GM21447 (cell line): ENCODE data around the gene HDDC2.
"Not testable (repeated sequence)": the region's sequence is repeated elsewhere in the genome, so short reads cannot be mapped to it uniquely, and the experiment has no call there.

Experiments used
- ATAC-seq: cut with Tn5 transposase; IDR thresholded peaks from one replicate; pipeline ENCODE4 v1.9.1; 2021; ENCODE audit not compliant: unreplicated experiment

HDDC2 gene

DNA sequence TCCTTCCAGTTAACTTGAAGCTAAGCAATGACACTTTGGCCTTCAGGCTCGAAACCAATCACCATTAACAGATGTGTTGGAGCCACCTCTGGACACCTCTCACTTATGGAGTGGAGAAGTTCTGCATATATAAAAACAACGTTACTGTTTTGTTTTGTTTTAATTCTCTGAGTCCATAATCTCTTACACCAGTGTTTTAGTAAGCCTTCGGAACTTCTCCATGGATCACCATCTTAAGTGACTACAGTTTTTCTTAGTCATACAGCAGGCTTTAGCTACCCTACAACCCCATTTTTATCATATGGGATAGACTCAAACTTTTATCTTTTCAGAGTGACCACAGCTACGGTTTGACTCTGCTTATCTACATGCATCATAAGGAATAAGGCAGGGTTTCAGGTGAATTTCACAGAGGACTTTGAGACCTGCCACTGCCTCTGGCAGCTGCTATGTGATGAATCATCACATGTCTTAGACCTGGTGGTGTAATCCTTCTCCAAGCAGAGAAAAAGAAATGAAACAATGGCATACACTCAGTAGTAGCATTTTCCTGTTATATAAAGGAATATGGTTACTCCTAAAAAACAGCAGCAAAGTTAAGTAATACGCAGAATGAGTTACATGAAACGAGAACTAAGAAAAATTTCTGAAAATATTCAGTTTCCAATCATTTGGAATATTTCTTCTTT is 5.5 kb upstream of the HDDC2 start:
- no peak for ATAC-seq

DNA sequence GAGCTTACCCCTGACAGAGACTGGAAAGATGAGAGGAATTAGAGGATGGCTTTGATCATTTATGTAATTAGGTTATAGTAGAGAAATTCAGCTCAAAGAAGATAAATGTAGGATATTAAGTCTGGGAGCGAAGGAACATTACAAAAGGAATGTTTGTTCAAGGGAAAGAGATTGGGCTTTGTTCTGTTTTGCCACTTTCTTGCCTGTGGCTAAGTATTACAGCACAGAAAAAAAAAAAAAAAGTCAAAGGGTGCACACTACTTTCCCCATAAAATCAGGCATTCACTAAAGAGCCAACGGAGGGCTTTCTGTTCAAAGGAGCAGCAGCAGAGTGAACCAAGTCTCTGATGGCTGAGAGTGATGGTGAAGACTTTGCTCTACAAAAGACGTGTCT is 5.0 kb upstream of the HDDC2 start:
- ATAC-seq, result no peak

DNA sequence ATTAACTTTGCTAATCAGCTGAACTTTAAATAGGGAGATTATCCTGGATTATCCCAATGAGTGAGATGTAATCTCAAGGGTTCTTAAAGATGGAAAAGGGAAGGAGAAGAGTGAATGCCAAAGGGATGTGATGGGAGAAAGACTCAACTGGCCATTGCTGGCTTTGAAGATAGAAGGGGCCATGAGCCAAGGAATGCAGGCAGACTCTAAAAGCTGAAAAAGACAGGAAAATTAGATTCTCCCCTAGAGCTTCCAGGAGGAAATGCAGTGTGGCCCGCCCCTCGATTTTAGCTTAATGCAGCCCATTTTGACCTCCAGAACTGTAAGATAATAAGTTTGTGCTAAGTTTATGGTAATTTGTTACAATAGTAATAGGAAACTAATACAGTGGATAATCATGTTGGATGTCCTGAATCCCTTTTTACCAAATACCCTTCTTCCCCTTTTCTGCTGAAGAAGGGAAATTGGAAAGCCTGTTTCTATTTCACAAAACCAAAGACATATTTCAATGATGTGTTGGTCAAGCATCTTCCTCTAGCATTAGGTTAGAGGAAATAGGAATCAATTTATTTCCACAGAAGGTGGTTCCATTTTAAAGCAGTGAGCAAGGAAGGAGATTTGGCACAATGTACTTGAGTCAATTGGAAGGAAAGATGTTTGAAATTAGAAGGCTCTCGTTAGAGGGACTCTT is 3.3 kb upstream of the HDDC2 start:
- ATAC-seq, result no peak

DNA sequence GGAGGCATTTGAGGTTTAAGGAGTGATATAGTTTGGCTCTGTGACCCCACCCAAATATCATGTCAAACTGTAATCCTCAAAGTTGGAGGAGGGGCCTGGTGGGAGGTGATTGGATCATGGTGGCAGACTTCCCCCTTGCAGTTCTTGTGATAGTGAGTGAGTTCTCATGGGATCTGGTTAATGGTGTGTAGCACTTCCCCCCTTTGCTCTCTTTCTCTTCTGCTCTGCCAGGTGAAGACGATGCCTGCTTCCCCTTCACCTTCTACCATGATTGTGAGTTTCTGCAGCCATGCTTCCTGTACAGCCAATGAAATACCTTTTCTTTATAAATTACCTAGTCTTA is 1.7 kb upstream of the HDDC2 start:
- no peak for ATAC-seq

DNA sequence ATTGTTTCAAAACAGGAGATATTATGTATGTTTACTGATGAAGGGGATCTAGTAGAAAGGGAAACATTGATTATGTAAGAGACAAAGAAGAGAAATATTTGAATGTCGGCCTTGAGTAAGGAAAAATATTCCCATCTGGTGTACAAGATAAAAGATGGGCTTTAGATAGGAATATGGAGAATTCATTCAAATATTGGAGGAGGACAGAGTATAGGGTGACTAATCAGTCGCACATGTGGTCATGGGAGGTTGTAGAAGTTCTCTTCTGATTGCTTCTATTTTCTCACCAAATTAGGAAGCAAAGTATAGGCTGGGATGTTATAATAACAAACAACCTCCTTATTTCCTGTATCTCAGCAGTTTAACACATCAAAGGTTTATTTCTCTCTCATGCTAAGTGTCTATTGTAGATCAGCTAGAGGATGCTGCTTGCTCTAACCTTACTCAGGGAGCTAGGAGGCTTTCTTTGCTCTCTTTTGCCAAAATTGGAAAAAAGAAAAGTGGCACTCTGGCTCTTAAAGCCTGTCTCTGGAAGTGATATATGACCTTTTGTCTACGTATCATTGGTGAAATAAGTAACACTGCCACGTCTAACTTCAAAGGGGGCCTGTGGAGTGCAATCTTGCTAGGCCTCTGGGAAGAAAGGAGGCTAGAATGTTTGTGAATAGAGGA is 1.2 kb upstream of the HDDC2 start:
- ATAC-seq, result no peak

DNA sequence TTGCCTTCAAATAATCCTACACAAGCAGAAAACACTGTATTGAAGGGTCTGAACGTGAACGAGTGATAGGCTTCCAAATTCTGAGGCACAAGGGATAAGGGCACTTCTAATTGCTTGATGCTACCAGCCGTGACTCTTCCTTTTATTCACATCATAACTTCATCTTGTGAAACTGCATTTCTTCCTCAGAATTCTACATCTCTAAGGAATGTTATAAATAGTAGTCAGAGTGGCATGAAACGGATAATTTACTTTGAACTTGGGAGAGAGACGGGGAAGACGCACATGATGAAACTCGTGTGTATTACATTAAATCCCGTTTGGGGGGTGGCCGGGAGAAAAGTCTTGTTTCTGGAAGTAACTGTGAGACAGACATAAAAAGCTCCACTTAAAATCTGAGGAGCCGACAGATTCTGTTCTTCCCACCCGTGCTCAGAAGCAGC is 754 bp downstream of the HDDC2 start:
- ATAC-seq, result no peak

DNA sequence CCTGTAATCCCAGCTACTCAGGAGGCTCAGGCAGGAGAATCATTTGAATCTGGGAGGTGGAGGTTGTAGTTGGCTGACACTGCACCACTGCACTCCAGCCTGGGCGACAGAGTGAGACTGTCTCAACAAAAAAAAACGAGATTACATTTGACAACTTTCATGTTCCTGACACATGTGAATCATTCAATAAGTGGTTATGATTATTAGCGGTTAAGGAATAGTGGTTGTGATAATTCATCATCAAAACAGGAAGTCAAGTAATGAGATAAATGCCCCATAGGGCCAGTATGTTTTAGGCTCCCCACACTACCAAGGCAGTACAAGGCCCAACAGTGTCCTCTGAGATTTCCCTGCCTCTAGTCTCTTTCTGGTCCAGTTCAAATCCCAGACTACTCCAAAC is 2.5 kb downstream of the HDDC2 start:
- ATAC-seq, result no peak

DNA sequence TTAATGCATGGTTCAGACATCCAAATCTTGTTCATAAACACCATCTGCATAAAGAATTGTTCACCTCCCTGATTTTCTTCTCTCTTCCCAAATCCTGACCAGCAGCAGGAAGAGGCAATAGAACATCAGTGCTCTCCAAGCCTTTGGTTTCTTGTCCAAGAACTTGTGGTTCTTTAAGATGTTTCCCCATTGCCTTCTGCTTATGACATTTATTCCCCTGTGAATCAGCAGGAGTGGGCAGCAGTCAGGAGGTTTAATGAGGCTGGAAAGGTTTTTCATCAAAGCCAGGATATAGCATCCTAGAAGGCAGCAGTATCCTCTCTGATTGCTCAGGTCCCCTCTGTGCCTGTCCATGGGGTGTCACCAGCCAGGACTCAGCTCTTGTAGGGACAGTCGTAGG is 5.3 kb downstream of the HDDC2 start:
- no peak for ATAC-seq

DNA sequence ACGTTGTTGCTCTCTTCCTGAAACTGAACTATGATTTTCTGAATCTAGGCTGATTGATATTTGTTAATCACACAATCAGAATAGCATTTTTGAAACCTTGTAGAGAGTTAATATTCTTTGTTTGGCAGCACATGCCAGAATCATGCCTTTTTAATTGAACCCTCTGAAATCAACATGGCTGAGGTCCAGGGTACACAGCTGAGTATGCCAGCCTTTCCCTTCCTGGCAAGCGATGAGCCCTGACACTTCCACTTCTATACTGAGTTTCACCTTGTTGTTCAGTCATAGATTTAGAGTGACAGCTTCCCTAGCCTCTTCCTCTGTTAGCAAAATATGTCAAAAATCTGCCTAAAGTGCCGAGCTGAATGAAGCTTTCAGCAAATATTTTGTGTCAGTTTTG is 6.8 kb downstream of the HDDC2 start:
- no peak for ATAC-seq

DNA sequence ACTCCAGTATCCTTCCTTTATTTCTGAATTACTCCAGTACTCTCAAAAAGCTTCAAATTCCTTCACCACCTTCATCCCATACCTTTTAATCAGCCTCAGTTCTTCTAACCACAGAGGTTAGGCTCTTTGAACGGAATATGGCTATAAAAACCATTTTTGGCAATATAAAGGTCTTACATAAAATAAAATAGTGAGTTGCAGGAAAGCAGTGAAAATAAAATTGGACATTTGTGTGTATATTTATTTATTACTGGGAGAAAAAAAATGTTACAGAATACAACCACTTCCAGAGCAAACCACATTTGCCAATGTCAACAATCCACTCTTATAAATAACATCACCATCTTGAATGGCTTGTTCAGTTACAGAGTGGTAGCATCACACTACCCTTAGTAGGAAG is 7.7 kb downstream of the HDDC2 start:
- ATAC-seq, result no peak

DNA sequence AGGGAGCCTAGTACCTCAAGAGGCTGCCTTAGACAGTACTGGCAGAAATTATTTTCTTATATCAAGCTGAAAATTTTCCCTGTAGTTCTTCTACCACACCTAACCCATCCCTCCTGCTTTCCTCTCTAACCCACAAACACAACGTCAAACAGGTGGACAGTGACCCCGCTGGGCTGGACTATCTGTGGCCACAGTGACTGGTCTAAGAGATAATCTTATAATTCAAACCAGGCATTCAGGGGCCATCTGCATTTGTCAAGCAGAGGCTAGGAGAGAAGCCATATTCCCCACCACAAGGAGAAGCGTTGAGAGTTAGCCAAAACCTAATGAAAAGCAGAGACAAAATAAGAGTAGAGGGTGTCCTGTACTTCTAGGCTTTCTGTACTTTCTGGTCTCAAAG is 8.2 kb downstream of the HDDC2 start:
- no peak for ATAC-seq

DNA sequence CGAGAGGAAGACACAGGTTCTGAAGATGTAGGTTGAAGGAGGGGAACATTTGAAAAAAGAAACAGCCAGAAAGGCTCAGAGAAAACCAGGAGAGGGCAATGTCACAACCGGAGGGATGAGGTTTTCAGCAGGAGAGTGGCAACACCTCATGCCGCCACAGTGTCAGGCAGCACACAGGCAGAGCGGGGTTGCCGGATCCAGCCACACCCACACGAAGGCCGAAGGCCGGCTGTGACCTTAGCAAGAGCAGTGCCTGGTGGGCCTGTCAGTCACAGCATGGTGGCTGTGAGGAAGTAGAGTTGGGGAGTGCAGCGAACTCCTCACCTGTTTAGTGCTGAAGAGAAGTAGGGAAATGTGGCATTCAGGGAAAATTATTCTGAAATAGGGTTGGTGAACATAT is 14.0 kb downstream of the HDDC2 start:
- ATAC-seq, result no peak

DNA sequence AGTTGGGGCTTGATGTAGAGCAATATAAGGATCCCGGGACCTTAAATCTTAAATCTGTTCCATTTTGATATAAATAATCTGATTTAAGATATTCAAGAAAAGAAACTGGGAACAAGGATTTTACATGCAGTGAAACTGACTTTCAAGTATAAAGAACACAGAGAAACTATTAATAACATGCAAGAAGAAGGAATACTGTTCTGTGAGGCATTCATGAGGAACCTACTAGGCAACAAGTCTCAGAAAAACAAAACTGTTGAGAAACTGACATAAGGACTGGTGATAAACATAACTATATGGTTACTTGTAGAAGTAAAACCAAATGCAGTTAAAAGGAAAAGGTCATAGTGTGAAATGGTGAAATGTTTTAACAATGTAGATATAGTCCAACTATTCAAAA is 15.8 kb downstream of the HDDC2 start:
- no peak for ATAC-seq

DNA sequence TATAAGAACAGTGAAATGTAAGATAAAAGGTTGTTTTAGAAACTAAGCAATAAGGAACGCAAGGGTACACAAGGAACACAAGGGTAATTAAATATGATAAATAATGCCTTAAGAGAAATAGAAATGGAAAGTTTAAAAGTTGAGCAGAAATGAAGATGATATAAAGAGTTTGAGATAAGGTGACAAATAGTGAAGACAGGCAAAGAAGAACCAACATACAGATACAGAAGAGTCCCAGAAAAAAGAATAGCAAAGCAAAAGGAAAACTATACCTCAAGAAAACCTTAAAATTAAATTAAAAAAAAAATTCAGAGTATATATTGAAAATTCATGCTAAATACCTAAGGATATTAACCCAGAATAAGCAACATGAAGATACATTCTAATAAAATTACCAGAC is 16.4 kb downstream of the HDDC2 start:
- no peak for ATAC-seq

DNA sequence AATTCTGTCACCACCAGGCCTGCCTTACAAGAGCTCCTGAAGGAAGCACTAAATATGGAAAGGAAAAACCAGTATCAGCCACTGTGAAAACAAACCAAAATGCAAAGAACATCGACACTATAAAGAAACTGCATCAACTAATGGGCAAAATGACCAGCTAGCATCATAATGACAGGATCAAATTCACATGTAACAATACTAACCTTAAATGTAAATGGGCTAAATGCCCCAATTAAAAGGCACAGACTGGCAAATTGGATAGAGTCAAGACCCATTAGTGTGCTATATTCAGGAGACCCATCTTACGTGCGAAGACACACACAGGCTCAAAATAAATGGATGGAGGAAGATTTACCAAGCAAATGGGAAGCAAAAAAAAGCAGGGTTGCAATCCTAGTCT is 19.3 kb downstream of the HDDC2 start:
- ATAC-seq, result not testable (repeated sequence)

DNA sequence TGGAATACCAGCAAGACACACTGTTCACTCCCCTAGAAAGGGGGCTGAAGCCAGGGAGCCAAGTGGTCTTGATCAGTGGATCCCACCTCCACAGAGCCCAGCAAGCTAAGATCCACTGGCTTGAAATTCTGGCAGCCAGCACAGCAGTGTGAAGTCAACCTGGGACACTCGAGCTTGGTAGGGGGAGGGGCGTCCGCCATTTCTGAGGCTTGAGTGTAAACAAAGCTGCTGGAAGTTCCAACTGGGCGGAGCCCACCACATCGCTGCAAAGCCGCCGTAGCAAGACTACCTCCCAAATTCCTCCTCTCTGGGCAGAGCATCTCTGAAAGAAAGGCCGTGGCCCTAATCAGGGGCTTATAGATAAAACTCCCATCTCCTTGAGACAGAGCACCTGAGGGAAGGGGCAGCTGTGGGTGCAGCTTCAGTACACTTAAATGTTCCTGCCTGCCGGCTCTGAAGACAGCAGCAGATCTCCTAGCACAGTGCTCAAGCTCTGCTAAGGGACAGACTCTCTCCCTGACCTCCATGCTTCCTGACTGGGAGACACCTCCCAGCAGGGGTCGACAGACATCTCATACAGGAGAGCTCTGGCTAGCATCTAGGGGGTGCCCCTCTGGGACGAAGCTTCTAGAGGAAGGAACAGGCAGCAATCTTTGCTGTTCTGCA is 21.3 kb downstream of the HDDC2 start:
- ATAC-seq, result not testable (repeated sequence)

DNA sequence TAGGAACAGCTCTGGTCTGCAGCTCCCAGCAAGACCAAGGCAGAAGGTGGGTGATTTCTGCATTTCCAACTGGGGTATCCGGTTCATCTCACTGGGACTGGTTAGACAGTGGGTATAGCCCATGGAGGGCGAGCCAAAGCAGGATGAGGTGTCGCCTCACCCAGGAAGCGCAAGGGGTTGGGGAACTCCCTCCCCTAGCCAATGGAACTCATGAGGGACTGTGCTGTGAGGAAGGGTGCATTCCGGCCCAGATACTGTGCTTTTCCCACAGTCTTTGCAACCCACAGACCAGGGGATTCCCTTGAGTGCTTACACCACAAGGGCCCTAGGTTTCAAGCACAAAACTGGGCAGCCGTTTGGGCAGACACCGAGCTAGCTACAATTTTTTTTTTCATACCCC is 21.8 kb downstream of the HDDC2 start:
- no peak for ATAC-seq

DNA sequence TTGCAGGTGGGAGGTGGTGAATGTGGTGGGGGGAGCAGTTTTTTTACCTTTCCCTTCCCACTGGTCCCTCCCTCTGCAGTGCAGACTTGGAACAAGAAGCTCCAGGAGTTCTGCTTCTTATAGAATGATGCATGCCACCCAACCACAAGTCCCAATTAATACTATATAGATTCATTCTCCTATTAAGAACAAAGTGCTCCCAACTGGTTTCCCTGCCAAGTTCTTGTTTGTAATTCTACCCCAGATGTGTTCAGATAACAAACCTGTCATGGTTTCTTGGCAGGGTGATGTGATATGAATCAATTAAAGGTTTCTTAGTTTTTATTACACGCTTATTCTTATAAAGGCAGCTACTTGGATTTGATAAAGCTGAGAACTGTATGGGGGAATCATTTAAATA is 23.9 kb downstream of the HDDC2 start:
- ATAC-seq, result no peak

DNA sequence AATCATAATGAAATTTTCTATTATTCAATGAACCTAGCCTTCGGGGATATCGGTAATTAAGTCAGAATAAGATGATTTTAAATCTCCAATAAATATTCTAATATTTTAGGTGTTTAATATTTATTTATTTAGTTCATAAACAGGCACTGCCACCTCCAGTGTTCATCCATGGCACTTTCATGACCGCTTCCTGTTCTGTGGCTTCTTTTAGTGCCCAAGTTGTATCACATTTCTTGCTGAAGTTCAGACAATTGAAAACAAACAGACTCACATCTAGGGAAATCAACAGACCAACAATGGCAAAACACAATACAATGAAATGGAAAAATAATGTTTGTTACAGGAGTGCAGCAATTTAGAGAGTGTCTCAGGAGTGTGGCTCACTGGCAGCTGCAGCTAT is 26.0 kb downstream of the HDDC2 start:
- ATAC-seq, result no peak

DNA sequence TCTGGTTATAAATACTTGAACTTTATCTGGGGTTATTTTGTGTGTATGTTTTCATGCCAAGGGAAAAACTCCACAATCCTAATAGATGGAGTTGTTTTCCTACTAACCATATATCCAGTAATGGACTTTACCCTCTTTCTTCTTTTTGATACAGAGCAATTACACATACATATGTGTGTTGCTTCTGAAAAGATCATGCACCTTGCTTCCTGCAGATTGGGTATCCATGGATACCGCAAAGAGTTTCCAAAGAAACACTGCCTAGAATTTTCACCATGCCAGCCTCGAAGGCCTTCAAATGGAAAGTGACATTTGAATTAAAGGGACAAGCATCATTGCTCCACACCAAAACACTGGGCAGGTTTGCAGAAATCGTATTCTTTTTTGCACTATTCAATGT is 26.8 kb downstream of the HDDC2 start:
- ATAC-seq, result no peak

DNA sequence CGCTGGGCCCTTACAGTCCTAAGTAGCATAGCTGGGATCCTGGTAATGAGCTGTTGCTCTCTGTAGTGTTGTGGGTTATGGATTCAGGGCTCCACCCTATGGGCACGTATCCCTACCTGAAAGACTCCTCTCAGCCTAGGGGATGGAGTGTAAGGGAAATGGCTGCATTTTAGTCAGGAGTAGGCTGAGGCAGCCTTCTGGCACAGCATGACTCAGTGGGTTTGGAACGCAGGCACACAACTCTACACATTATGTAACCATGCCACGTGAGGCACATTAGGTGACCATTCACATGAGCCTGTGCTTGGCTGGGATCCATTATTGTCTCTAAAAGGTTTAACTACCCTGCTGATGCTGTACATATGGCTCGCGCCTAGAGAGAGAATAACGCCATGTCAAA is 27.8 kb downstream of the HDDC2 start:
- no peak for ATAC-seq

DNA sequence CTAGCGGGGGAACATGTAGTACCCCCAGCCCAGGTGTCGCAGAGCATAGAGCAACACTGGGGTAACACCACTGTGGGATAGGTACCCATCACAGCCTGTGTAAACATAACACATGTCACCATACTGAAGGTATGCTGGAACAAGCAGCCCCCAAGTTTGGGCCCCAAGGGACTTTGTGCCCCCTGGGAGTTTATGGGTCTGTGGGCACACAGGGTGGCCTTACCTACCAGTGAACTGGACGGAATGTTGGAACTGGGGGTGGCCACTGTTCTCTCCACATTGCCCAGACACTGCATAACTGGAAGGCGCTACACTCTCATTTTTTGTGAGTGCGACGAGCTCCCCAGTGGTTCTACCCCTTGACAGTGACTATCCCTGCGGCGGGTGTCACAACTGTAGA is 28.5 kb downstream of the HDDC2 start:
- ATAC-seq, result no peak
